HG02938 (cell line): ENCODE measurements around the gene ARHGEF4.
"Not testable (repeated sequence)": the region's sequence is repeated elsewhere in the genome, so short reads cannot be mapped to it uniquely, and the experiment has no call there.

Experiments used
- ATAC-seq: cut with Tn5 transposase; IDR thresholded peaks from one replicate; pipeline ENCODE4 v1.9.1; 2021; ENCODE audit warnings: mild to moderate bottlenecking, moderate library complexity; ENCODE audit not compliant: unreplicated experiment

Gene ARHGEF4

GRCh38 chr2:130966149-130966774 lies 129.5 kb downstream of the ARHGEF4 start:
- no peak for ATAC-seq

- no peak for ATAC-seq
These were observed 130.2 kb downstream of the ARHGEF4 start for GRCh38 chr2:130966775-130967490.

- ATAC-seq: peak; percentile 72
These were observed 135.7 kb downstream of the ARHGEF4 start for GRCh38 chr2:130972410-130972809.

GRCh38 chr2:130975729-130976128 lies 139.0 kb downstream of the ARHGEF4 start:
- no peak for ATAC-seq

GRCh38 chr2:130976591-130977237 lies 140.0 kb downstream of the ARHGEF4 start:
- ATAC-seq: no peak

GRCh38 chr2:130977461-130978050 lies 140.8 kb downstream of the ARHGEF4 start:
- ATAC-seq: no peak

- ATAC-seq: no peak
These were observed 145.0 kb downstream of the ARHGEF4 start for GRCh38 chr2:130981667-130982066.

- ATAC-seq: no peak
These were observed 148.6 kb downstream of the ARHGEF4 start for GRCh38 chr2:130985206-130985780.

- ATAC-seq: no peak
These were observed 149.3 kb downstream of the ARHGEF4 start for GRCh38 chr2:130985831-130986649.

- no peak for ATAC-seq
These were observed 150.3 kb downstream of the ARHGEF4 start for GRCh38 chr2:130986890-130987493.

- ATAC-seq: no peak
These were observed 151.1 kb downstream of the ARHGEF4 start for GRCh38 chr2:130987519-130988425.

GRCh38 chr2:130991446-130991845 lies 154.7 kb downstream of the ARHGEF4 start:
- ATAC-seq: not testable (repeated sequence)

GRCh38 chr2:130992003-130992402 lies 155.3 kb downstream of the ARHGEF4 start:
- not testable (repeated sequence) for ATAC-seq

GRCh38 chr2:130996691-130997090 lies 160.0 kb downstream of the ARHGEF4 start:
- no peak for ATAC-seq

GRCh38 chr2:130997198-130997597 lies 160.5 kb downstream of the ARHGEF4 start:
- no peak for ATAC-seq

- ATAC-seq: no peak
These were observed 161.8 kb downstream of the ARHGEF4 start for GRCh38 chr2:130998561-130998960.

- no peak for ATAC-seq
These were observed 167.9 kb downstream of the ARHGEF4 start for GRCh38 chr2:131004446-131005209.

GRCh38 chr2:131005216-131005935 lies 168.7 kb downstream of the ARHGEF4 start:
- ATAC-seq: no peak
